Muscle of leg (tissue), 11 donors: ENCODE measurements around the gene CLCN7. TPM values are rescaled to one million over a fixed set of nuclear protein-coding genes. Genes with fewer than 3 reads are reported as not detected.
"Not testable (repeated sequence)": the region's sequence is repeated elsewhere in the genome, so short reads cannot be mapped to it uniquely, and the experiment has no call there.

ENCODE experiments used
- DNase-seq: peaks from one replicate; pipeline ENCODE4 v3.0.0; 2013
- H3K27ac ChIP-seq: one replicate; pipeline ENCODE4 v1.5.1; 2013; ENCODE audit warnings: mild to moderate bottlenecking, low read length, control low read depth
- H3K27me3 ChIP-seq: one replicate; pipeline ENCODE4 v1.6.1; 2013; ENCODE audit warnings: low read length; ENCODE audit not compliant: control insufficient read depth, insufficient read depth
- H3K36me3 ChIP-seq: one replicate; pipeline ENCODE4 v1.6.1; 2013; ENCODE audit warnings: low read length; ENCODE audit not compliant: control insufficient read depth, insufficient read depth
- H3K4me1 ChIP-seq: one replicate; pipeline ENCODE4 v1.6.1; 2013; ENCODE audit warnings: low read length; ENCODE audit not compliant: control insufficient read depth, insufficient read depth
- H3K4me3 ChIP-seq: one replicate; pipeline ENCODE4 v1.5.1; 2013; ENCODE audit warnings: low read length, control low read depth
- H3K9me3 ChIP-seq: replicated peaks from 2 replicates; pipeline ENCODE4 v1.6.1; 2013; ENCODE audit warnings: low read depth, low read length; ENCODE audit not compliant: control insufficient read depth
- WGBS: methylation state at CpG from one replicate; pipeline ENCODE4 v1.1.5; 2013; ENCODE audit warnings: missing lambda C conversion rate; ENCODE audit not compliant: insufficient coverage; 5-methylcytosine and 5-hydroxymethylcytosine counted together
- polyA plus RNA-seq, 8 donors: library from polyadenylated mRNA; unstranded; fragments of 120-200 nt; gene quantifications; one replicate each; pipeline versions ENCODE4 v1.2.1 to v1.2.3, GENCODE V29; 2013; ENCODE audit warnings: inconsistent platforms in 1 of 8, low replicate concordance in 1 of 8; ENCODE audit not compliant: insufficient read length in 8 of 8, insufficient read depth in 1 of 8
- total RNA-seq: library from RNA; stranded (reverse); fragments of 120-200 nt; gene quantifications from one replicate; pipeline ENCODE4 v1.2.4, GENCODE V29; 2013

CLCN7 gene
- total and polyA plus RNA-seq, 9 donors, result 18.8 to 43.3 (median 31.1) TPM

GRCh38 chr16:1488054-1488601 is 13.3 kb upstream of the CLCN7 start:
- no peak for DNase-seq
- Histone ChIP-seq H3K27ac (no peak overlapping the region), H3K27me3 (peaks cover 2% of the 10 kb centered on the region), H3K4me3 (no peak overlapping the region), H3K4me1 (peaks cover 6% of the 10 kb centered on the region), H3K36me3 (no peaks in the 10 kb centered on the region), H3K9me3 (no peaks in the 10 kb centered on the region)
- WGBS, result 77% methylated on average over 16 of the region's 24 CpGs

GRCh38 chr16:1487395-1488053 is 12.7 kb upstream of the CLCN7 start:
- no peak for DNase-seq
- H3K4me3 ChIP-seq, result no peak overlapping the region
- no peaks in the 10 kb centered on the region for H3K36me3 ChIP-seq
- H3K4me1 ChIP-seq, result peaks cover 1% of the 10 kb centered on the region
- no peaks in the 10 kb centered on the region for H3K9me3 ChIP-seq
- no peak overlapping the region for H3K27ac ChIP-seq
- peaks cover 2% of the 10 kb centered on the region for H3K27me3 ChIP-seq
- 89% methylated on average over 36 of the region's 39 CpGs for WGBS

GRCh38 chr16:1486551-1487390 is 11.9 kb upstream of the CLCN7 start:
- H3K4me3 ChIP-seq, result no peak overlapping the region
- no peaks in the 10 kb centered on the region for H3K4me1 ChIP-seq
- H3K36me3 ChIP-seq, result no peaks in the 10 kb centered on the region
- H3K9me3 ChIP-seq, result no peaks in the 10 kb centered on the region
- no peak overlapping the region for H3K27ac ChIP-seq
- WGBS, result 75% methylated on average over 28 of the region's 33 CpGs
- H3K27me3 ChIP-seq, result peaks cover 3% of the 10 kb centered on the region
- DNase-seq, result no peak

- WGBS, result 90% methylated on average over 39 of the region's 40 CpGs
- Histone ChIP-seq H3K9me3 (no peaks in the 10 kb centered on the region), H3K27me3 (peaks cover 3% of the 10 kb centered on the region), H3K36me3 (no peaks in the 10 kb centered on the region), H3K4me1 (no peaks in the 10 kb centered on the region), H3K27ac (no peak overlapping the region), H3K4me3 (no peak overlapping the region)
- no peak for DNase-seq
Measured at GRCh38 chr16:1485847-1486496, 11.1 kb upstream of the CLCN7 start.

- no peaks in the 10 kb centered on the region for H3K36me3 ChIP-seq
- no peak for DNase-seq
- no peaks in the 10 kb centered on the region for H3K4me1 ChIP-seq
- peaks cover 3% of the 10 kb centered on the region for H3K27me3 ChIP-seq
- WGBS, result 81% methylated on average over 23 of the region's 28 CpGs
- peaks cover 2% of the 10 kb centered on the region for H3K9me3 ChIP-seq
- no peak overlapping the region for H3K27ac ChIP-seq
- no peak overlapping the region for H3K4me3 ChIP-seq
Measured at GRCh38 chr16:1481906-1482835, 7.3 kb upstream of the CLCN7 start.

GRCh38 chr16:1478937-1479336 is 4.1 kb upstream of the CLCN7 start:
- not testable (repeated sequence) for H3K27ac ChIP-seq, H3K4me3 ChIP-seq, H3K4me1 ChIP-seq, H3K27me3 ChIP-seq, H3K9me3 ChIP-seq, DNase-seq, H3K36me3 ChIP-seq
- 91% methylated on average over 4 of the region's 9 CpGs for WGBS

- 100% methylated on average over 1 of the region's 10 CpGs for WGBS
- H3K27ac ChIP-seq, result no peak overlapping the region
Measured at GRCh38 chr16:1477033-1477432, 2.2 kb upstream of the CLCN7 start.

GRCh38 chr16:1475552-1476114 is 805 bp upstream of the CLCN7 start:
- no peak for DNase-seq
- peak overlapping the region; percentile 49 for H3K27ac ChIP-seq
- peaks cover 15% of the 10 kb centered on the region for H3K4me1 ChIP-seq
- peaks cover 3% of the 10 kb centered on the region for H3K9me3 ChIP-seq
- peak overlapping the region; percentile 72 for H3K4me3 ChIP-seq
- WGBS, result 75% methylated on average over 10 of the region's 15 CpGs
- H3K27me3 ChIP-seq, result no peaks in the 10 kb centered on the region
- no peaks in the 10 kb centered on the region for H3K36me3 ChIP-seq

More at GRCh38 chr16:1477033-1477432, 2.2 kb upstream of the CLCN7 start:
- peaks cover 3% of the 10 kb centered on the region for H3K9me3 ChIP-seq
- H3K4me1 ChIP-seq, result peaks cover 13% of the 10 kb centered on the region
- no peak overlapping the region for H3K4me3 ChIP-seq
- no peaks in the 10 kb centered on the region for H3K36me3 ChIP-seq
- no peaks in the 10 kb centered on the region for H3K27me3 ChIP-seq
- DNase-seq, result no peak

GRCh38 chr16:1474082-1474795 is 589 bp downstream of the CLCN7 start:
- peak overlapping the region; percentile 72 for H3K4me3 ChIP-seq
- peaks cover 3% of the 10 kb centered on the region for H3K9me3 ChIP-seq
- H3K4me1 ChIP-seq, result peaks cover 16% of the 10 kb centered on the region
- WGBS, result 9% methylated on average over 54 of the region's 57 CpGs
- no peak for DNase-seq
- no peaks in the 10 kb centered on the region for H3K27me3 ChIP-seq
- no peaks in the 10 kb centered on the region for H3K36me3 ChIP-seq
- H3K27ac ChIP-seq, result no peak overlapping the region
